HG03432 (cell line): ENCODE results near the gene ELP4.
A peak's percentile ranks its signal among the peaks of the same experiment; 100 is the strongest.
"Not testable (repeated sequence)": the region's sequence is repeated elsewhere in the genome, so short reads cannot be mapped to it uniquely, and the experiment has no call there.

ENCODE experiments used
- ATAC-seq: cut with Tn5 transposase; IDR thresholded peaks from one replicate; pipeline ENCODE4 v1.9.1; 2021; ENCODE audit warnings: mild to moderate bottlenecking, moderate library complexity; ENCODE audit not compliant: unreplicated experiment

The ELP4 gene

GRCh38 chr11:31692466-31692865 lies 182.9 kb downstream of the ELP4 start:
- no peak for ATAC-seq

GRCh38 chr11:31697049-31697448 lies 187.5 kb downstream of the ELP4 start:
- ATAC-seq: peak; percentile 98

- no peak for ATAC-seq
These were observed 189.5 kb downstream of the ELP4 start for GRCh38 chr11:31699066-31699465.

GRCh38 chr11:31702966-31703365 lies 193.4 kb downstream of the ELP4 start:
- ATAC-seq: no peak

GRCh38 chr11:31706357-31706756 lies 196.8 kb downstream of the ELP4 start:
- no peak for ATAC-seq

GRCh38 chr11:31711137-31711536 lies 201.6 kb downstream of the ELP4 start:
- no peak for ATAC-seq

GRCh38 chr11:31712851-31713250 lies 203.3 kb downstream of the ELP4 start:
- ATAC-seq: no peak

GRCh38 chr11:31714840-31715239 lies 205.3 kb downstream of the ELP4 start:
- ATAC-seq: peak; percentile 89

GRCh38 chr11:31720225-31720624 lies 210.7 kb downstream of the ELP4 start:
- ATAC-seq: no peak

- ATAC-seq: no peak
These were observed 211.3 kb downstream of the ELP4 start for GRCh38 chr11:31720671-31721365.

- no peak for ATAC-seq
These were observed 213.2 kb downstream of the ELP4 start for GRCh38 chr11:31722754-31723153.

GRCh38 chr11:31725176-31725575 lies 215.6 kb downstream of the ELP4 start:
- no peak for ATAC-seq

- no peak for ATAC-seq
These were observed 218.9 kb downstream of the ELP4 start for GRCh38 chr11:31728432-31728831.

GRCh38 chr11:31740131-31740530 lies 230.6 kb downstream of the ELP4 start:
- no peak for ATAC-seq

GRCh38 chr11:31740731-31741368 lies 231.3 kb downstream of the ELP4 start:
- ATAC-seq: not testable (repeated sequence)

GRCh38 chr11:31747581-31747980 lies 238.0 kb downstream of the ELP4 start:
- no peak for ATAC-seq

GRCh38 chr11:31757260-31757835 lies 247.8 kb downstream of the ELP4 start:
- ATAC-seq: no peak

GRCh38 chr11:31761636-31762035 lies 252.1 kb downstream of the ELP4 start:
- ATAC-seq: no peak

- ATAC-seq: no peak
These were observed 253.7 kb downstream of the ELP4 start for GRCh38 chr11:31763296-31763695.

GRCh38 chr11:31764261-31764660 lies 254.7 kb downstream of the ELP4 start:
- no peak for ATAC-seq

GRCh38 chr11:31764766-31765165 lies 255.2 kb downstream of the ELP4 start:
- no peak for ATAC-seq

GRCh38 chr11:31767066-31767465 lies 257.5 kb downstream of the ELP4 start:
- ATAC-seq: no peak
